GM04504 (cell line): ENCODE results near the gene CABYR.

ENCODE experiments used
- DNase-seq: peaks from one replicate; pipeline ENCODE4 v3.0.0-alpha.2; 2012; ENCODE audit warnings: low read depth

Gene CABYR, protein sequence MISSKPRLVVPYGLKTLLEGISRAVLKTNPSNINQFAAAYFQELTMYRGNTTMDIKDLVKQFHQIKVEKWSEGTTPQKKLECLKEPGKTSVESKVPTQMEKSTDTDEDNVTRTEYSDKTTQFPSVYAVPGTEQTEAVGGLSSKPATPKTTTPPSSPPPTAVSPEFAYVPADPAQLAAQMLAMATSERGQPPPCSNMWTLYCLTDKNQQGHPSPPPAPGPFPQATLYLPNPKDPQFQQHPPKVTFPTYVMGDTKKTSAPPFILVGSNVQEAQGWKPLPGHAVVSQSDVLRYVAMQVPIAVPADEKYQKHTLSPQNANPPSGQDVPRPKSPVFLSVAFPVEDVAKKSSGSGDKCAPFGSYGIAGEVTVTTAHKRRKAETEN

DNA sequence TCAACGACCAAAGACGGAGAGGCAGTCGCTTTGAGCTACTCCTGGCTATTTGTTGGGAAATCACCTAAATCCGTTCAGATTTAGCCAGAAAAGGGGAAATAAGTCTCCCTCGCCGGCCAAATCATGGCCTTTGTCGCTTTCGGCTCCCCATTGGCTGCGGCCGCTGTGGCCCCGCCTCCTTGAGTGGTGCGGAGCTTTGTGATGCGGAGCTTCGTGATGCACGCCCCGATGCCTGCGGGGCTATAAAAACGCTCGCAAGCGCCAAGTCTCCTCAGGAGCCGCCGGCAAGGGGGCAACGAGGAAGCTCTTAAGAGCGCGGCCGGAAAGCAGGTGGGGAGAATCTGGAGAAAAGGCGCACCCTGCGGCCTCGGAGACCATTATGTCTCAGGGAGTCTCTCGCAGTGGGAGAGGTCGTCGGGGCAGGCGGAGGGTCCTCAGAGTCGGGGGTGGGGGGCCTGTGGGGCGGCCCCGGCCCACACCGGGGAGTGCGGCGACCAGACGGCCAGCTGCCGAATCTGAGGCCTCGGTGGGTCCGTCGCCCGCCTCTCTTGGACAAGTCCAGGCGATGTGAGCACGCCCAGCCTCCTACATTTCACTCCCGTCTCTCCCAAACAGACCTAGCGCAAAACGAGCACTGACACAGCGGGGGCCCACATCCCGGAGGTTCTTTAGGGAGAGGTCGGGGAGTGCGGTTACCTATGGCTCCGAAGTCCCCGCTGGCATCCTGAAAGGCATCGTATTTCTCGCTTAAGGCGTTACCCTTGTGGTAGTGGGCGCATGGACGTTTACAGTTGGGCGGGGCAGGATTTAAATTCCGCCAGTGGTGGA is at the start of gene CABYR:
Gene CABYR, plus strand, starts transcription at position 274 of the 828 bp plus-strand sequence. CDS start 4,053 bp downstream, outside the sequence.
- DNase-seq = peak; percentile 77

DNA sequence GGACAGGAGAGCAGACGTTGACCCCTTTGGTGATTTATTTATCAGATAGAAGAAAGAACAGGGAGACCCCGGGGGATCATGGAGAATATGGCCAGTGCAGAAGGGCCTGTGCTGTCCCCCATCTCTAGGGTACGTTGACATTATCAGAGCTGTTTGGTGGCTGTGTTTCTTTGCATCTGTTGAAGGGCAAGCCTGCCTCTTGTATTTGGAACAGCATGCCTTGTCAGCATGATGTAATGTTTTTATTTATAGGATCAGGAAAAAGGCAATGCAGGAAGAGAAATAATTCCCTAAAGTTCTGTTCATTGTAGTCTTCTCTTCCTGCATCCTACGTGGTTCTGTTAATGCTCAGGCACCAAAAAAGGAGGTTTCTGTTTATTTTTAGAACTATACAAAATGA is 49.8 kb upstream of the CABYR start:
- DNase-seq = no peak

DNA sequence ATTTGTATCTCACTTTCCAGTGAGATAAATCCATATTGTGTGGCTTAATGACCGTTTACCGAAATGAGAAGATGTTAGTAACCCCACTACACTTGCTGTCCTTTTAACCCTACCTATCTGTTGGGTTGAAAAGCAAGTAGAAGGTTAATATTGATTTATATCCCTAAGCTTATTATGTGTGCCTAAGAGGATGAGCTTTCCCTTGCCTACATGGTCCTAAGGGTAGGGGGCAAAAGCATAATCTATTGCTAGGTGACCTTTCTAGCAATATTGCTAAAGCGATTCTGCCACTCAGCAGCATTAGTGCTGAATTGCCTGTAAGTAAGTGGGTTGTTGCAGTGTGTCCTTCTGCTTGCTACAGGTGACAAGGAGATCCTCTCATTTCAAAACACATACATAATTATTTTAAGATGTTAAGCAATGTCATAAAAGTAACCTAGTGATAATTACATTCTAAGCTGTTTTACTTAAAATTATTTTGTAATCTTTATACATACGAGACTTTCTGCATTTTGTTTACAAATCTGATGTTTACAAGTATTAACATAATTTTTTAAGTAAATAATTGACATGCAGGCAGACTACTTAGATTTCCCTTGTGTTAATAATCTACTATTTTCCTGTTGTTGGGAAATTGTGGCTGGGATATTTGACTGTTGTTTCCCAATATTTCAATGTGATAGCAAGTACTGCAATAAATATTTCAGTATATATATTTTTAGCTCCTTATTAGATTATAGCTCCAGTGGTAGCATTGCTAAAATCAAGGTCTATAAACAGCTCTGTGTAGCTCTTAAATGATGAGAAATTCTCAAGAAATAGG is 49.1 kb upstream of the CABYR start:
- DNase-seq = no peak

DNA sequence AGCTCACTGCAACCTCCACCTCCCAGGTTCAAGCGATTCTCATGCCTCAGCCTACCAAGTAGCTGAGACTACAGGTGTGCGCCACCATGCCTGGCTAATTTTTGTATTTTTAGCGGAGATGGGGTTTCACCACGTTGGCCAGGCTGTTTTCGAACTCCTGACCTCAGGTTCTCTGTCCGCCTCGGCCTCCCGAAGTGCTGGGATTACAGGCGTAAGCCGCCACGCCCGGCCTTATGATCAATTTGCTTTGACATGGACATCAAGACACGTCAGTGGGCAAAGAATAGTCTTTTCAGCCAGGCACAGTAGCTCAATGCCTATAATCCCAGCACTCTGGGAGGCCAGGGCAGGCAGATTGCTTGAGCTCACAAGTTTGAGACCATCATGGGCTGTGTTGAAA is 48.0 kb upstream of the CABYR start:
- DNase-seq = no peak

DNA sequence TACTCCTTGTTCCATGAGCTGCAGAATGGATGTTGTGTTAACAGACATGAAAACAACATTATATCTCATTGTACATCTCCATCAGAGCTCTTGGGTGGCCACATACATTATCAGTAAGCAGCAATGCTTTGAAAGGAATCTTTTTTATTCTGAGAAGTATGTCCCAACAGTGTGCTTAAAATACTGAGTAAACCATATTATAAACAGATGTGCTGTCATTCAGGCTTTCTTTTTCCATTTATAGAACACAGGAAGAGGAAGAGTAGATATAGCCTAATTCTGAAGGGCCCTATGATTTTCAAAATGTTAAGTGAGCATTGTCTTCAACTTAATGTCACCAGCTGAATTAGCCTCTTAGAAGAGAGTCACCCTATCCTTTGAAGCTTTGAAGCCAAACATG is 44.3 kb upstream of the CABYR start:
- DNase-seq = no peak

DNA sequence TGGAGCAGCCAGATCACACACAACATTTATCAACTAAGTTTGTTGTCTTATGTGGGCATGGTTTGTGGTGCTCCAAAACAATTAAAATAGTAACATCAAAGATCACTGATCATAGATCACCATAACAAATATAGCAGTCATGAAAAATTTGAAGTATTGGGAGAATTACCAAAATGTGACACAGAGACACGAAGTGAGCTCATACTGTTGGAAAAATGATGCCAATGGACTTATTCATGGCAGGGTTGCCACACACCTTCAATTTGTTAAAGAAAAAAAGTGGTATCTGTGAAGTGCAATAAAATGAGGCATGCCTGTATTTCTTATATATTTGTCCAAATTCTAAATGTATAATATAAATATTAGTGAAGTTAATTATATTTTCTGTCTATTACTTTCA is 42.9 kb upstream of the CABYR start:
- DNase-seq = no peak

DNA sequence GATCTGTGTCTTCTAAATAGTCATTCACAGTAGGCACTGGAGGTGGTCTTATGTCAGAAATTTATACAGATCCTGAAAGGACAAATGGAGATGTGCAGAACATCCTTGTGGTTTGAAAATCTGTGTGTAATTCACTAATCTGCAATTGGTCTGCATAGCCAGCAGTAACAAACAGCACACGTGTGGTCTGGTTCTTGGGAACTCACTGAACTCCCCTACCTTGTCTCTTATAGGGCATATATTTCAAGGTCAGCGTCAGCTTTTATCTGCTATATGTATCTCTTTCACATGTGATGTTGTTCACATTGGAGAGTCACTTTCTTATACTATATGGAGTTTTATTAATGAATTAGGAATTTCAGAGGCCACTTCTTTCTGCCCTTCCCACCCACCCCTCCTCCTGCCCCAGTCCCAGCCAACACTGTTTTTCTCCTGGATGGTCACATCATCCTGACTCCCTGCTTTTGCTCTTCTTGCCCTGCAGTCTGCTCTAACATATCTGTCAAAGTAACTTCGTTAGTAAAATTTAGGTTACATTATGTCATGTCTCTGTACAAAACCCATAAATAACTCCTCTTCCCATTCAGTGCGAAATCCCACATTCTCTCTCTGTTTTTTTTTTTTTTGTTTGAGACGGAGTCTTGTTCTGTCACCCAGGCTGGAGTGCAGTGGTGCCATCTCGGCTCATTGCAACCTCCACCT is 35.4 kb upstream of the CABYR start:
- no peak for DNase-seq

DNA sequence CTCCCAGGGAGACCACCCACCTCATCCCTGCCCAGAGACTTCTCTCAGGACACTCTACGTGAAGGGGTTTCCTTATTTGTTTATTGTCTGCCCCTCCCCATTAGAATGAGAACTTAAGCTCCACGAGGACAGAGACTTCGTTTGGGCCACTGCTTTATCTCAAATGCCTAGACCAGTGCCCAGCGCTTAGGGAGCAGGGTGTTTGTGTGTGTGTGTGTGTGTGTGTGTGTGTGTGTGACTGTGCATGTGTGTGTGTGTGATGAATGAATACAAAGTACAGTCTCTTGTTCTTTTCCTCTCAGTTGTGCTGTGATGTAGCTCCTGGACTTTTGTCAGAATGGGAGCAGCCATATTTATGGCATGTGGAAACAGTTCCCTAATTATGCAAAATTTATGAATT is 34.4 kb upstream of the CABYR start:
- DNase-seq = no peak

DNA sequence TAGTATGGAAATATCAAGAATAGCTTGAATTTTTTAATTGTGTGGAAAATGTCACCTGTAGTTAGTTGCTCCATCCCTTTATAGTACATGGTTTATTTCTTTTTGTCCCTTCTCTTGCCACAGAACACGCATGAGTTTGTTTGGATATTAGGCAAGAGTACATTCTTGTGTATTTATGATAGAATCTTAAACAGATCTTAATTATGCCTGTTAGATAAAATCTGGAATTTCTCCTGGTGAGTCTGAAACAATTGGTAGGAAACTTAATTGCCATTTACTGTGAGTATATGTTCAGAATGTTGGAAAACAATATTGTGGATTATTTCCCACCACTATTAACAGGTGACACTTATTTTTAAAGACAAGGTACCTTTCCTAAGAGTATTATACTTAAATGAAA is 30.2 kb upstream of the CABYR start:
- no peak for DNase-seq

DNA sequence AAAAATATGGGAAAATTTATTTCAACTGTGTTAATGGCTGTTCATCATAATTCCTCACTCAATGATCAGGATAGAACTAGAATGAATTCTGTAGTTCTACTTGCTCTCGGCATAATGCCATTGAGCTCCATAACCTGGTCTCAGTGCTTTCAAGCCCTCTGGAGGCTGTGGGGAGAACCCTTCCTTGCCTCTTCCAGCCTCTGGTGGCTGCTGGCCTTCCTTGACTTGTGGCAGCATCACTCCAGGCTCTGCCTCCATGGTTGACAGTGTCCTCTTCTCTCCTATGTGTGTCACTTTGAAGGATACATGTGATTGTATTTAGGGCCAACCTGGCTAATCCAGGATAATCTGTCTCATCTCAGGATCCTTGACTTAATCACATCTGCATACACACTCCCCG is 26.9 kb upstream of the CABYR start:
- DNase-seq = no peak

DNA sequence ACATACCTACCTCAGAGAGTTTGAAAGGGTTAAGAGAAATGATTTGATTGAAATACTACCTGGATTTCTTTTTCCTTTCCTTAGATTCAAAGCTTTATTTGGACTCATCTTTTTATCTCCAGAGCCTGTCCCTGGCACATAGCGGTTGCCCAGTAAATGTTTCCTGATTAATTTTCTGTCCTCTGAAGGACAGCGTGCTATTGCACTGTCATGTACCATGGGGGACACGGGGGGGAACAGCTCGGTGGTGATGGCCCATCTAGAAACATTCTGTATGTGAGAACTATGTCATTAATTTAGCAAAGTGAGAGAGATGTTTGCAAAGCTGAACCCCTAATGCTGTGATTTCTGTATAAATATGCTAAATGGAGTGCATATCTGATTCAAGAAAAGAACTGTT is 26.4 kb upstream of the CABYR start:
- DNase-seq = no peak

DNA sequence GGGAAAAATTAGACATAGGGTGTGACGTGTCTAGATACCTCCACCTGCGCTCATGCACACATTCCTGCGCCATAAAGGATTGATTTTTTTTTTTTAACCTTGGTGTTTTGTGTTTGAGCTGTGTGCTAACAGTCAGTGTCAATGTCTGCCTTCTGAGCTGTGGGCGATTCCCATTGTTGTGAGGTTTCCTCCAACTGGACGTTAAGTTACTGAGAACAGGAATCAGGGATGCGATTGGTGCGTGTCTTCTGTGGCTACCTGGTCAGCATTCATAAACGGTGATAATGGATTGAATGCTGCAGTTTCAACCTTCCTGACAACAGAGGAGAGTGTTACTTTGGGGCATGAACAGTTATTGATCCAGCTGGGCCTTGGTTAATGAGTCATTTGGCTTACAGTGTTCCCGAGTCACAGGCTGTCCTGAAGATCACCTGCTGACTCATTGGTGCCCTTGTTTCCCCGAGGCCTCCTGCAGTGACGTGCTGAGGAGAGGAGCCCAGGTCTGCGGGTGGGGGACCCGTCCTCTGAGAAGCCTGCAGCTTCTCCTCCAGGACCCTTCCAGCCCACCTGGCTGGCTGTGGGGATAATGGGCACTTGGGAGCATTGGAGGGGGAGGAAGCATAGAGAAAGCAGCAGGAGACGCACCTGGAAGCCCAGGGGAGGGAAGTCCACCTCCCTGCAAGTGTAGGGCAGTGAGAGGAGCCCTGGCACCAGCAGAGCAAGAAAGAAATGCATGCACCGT is 25.8 kb upstream of the CABYR start:
- no peak for DNase-seq

DNA sequence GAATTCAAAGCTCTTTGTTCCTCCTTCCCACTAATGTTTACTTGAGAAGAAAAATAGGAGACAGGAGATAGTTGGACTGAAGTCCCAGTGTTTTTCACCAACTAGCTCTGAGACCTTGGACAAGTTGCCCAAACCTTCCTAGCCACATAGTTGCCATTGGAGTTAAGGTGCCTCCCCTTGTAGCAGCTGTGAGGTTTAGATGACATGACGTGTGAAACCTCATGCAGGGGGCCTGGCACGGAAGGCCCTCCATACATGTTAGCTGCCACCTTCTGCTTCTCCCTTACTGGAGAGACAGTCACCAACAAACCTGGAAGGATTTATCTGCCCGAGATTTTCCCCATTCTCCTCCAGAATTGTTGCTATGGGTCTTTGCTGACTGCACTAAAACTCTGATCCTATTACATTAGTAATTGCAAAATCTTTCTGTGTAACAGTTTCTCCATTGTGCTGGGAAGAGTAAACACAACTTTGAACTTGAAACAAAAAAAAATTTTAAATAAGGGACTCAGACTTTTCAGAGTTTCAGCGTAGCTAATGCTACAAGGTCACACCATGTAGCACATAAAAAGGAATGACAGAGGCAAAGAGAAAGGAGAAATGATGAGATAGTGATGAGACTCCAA is 23.8 kb upstream of the CABYR start:
- no peak for DNase-seq

DNA sequence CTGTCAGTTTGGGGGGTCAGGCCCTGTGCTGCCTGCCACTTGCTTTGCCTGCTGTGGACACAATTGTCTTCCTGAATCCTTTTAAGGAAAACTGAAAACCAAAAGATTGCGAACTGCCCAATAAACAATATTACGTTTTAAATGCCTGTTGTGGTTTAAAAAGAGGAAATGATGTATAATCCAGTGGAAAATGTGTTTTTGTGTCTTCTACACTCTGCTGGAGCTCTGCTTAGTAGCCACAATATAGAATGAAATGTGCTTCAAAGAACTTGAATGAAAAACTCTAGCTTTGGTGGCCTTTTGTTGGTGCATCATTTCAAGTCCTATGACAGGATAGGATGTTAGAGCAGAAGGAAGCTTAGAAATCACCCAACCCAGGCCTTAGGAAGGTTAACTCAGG is 23.2 kb upstream of the CABYR start:
- no peak for DNase-seq

DNA sequence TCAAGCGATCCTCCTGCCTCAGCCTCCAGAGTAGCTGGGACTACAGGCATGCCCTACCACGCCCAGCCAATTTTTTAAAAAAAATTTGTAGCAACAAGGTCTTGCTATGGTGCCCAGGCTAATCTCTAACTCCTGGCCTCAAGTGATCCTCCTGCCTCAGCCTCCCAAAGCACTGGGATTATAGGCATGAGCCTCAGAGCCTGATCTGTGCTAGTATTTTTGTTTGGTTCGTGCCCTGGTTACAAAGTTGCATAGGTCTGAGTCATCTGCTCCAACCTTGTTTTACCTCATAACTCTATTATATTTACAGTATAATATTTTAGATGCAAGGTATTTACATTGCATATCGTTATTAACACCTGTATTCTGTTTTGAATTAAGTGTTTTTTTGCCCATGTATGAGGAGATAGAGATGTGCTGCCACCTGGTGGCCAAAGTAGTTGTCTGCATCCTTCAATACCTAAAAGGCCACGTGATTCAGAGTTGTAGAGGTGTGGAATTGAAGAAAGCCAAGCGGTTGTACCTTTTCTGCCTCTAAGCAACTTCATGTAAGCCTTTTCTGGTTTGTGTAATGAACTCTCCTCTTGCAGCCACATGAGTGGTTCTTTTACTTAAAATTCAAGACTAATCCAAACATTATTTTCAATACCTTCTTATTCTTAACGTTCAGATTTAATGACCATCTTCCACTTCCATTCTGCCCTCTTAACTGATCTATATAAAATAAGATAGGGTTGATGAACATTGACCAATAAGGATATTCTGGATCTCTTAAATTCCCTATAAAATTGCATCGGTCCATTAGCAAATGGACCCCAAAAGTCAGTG is 19.9 kb upstream of the CABYR start:
- no peak for DNase-seq

DNA sequence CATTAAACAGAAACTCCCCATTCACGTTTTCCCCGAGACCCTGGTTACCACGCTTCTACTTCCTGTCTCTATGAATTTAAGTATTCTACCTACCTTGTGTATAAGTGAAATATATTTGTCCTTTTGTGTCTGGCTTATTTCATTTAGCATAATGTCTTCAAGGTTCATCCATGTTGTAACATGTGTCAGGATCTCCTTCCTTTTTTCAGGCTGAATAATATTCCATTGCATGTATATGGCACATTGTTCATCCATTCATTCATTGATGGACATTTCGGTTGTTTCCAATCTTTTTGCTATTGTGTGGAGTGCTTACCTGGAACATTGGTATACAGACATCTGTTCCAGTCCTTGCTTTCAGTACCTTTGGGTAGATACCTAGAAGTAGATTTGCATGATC is 18.2 kb upstream of the CABYR start:
- DNase-seq = no peak

DNA sequence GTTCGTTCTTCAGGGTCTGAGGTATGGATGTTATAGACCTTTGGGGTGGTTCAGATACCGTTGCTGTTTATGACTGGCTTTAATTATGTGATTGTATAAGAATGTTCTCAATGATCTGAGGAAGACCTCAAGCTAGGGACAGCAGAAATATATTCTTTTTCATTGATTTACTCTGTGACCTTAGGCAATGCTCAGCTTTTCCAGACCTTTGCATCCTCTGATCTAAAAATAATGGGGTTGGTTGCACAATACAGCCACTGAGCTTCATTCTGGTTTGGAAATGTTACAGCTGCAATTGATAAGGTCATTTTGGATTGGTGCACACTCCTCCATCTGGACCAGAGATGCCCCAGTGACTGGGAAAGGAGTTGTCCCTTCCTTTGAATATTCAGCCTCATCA is 17.2 kb upstream of the CABYR start:
- DNase-seq = no peak

DNA sequence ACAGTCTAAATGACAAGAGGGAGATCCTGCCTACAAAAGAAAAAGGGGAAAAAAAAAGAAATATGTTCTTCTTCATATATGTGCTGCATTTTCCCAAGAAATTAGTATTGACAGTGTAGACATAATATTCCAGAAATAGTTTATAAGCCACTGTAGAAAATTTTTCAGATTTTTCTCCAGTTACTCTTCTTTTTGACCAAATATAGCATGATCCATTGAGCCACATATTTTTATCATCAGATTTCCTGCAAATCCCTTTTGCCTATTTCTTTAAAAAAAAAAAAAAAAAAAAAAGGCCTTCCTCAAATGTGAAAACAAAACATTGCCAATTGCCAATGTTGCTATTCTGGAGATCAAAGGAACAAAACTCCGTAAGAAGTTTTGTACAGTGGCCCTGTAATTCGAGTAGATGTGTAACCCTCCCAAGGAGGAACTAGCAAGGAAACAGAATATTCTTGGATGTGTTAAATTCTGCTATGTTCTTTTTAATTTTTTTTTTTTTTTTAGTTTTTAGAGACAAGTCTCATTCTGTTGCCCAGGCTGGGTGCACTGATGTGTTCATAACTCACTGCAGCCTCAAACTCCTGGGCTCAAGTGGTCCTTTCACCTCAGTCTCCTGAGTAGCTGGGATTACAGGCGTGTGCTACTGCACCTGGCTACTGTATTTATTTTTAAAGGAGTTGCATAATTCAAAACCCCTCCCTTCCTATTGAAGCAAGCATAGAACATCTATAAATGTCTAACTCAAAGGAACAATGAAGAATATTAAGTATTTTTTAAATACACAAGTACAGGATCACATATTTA is 12.5 kb upstream of the CABYR start:
- DNase-seq = no peak

DNA sequence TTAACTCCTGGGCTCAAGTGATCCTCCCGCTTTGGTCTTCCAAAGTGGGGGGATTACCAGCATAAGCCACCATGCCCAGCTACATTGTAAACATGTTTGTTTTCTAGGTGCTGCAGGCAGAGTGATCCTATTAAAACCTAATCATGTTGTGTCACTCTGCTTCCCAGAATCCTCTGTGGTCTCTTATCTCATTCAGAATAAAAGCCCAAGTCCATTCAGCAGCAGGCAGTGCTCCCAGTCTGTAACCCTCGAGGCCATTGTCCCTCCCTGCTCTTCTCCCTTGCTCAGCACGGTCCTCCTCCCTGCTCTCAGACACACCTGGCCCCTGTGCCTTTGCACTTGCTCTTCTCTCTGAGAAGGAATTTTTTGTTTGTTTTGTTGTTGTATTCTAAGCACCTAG is 11.1 kb upstream of the CABYR start:
- no peak for DNase-seq
